Lung (tissue), 12 donors: Measurements from ENCODE around the gene UGT1A6. TPM values are rescaled to one million over a fixed set of nuclear protein-coding genes. Genes with fewer than 3 reads are reported as not detected.

Source experiments
- ATAC-seq: fragments of 200-7000 bp; cut with Tn5 transposase; one replicate; pipeline ENCODE4 v1.9.1; 2020; ENCODE audit warnings: moderate number of reproducible peaks; ENCODE audit not compliant: insufficient read depth, low FRiP score
- DNase-seq, 3 donors: peaks; one replicate each; pipeline ENCODE4 v3.0.0-alpha.2; 2013 to 2017
- H3K27ac ChIP-seq, 2 donors: one replicate each; pipeline ENCODE4 v1.5.1; 2013; ENCODE audit warnings: mild to moderate bottlenecking in 2 of 2, moderate library complexity in 2 of 2, control low read depth in 1 of 2, inconsistent platforms in 1 of 2, low read depth in 1 of 2, low read length in 1 of 2
- H3K27me3 ChIP-seq, 3 donors: one replicate each; pipeline ENCODE4 v1.5.1; 2013; ENCODE audit warnings: low read length in 2 of 3; ENCODE audit not compliant: control insufficient read depth in 3 of 3, insufficient read depth in 3 of 3
- H3K36me3 ChIP-seq, 4 donors: one replicate each; pipeline ENCODE4 v1.5.1; 2013; ENCODE audit warnings: low read length in 4 of 4, mild to moderate bottlenecking in 1 of 4, moderate library complexity in 1 of 4; ENCODE audit not compliant: control insufficient read depth in 4 of 4, insufficient read depth in 4 of 4
- H3K4me1 ChIP-seq, 5 donors: one replicate each; pipeline ENCODE4 v1.5.1; 2013; ENCODE audit warnings: low read length in 5 of 5, mild to moderate bottlenecking in 2 of 5, moderate library complexity in 1 of 5; ENCODE audit not compliant: control insufficient read depth in 5 of 5, insufficient read depth in 5 of 5
- H3K4me3 ChIP-seq: one replicate; pipeline ENCODE4 v1.5.1; 2013; ENCODE audit warnings: mild to moderate bottlenecking, control low read depth, moderate library complexity
- H3K9ac ChIP-seq, 2 donors: one replicate each; pipeline ENCODE4 v1.5.1; 2013; ENCODE audit warnings: low read length in 2 of 2, control low read depth in 1 of 2; ENCODE audit not compliant: insufficient read depth in 1 of 2
- H3K9me3 ChIP-seq, 4 donors: one replicate each; pipeline ENCODE4 v1.5.1; 2013; ENCODE audit warnings: low read length in 3 of 4, mild to moderate bottlenecking in 1 of 4, moderate library complexity in 1 of 4; ENCODE audit not compliant: control insufficient read depth in 4 of 4, insufficient read depth in 3 of 4
- CTCF ChIP-seq: IDR thresholded peaks from 2 replicates; pipeline ENCODE4 v1.5.1; 2012; ENCODE audit warnings: mild to moderate bottlenecking; ENCODE audit errors: control extremely low read depth, extremely low read depth
- WGBS, 2 donors: extraction: QIAGEN DNeasy Blood & Tissue Kit; methylation state at CpG; one replicate each; pipeline ENCODE4 v1.1.7; 2013; 5-methylcytosine and 5-hydroxymethylcytosine counted together
- polyA plus RNA-seq, 2 donors: library from polyadenylated mRNA; stranded (reverse); fragments of 200-250 nt; gene quantifications; one replicate each; pipeline ENCODE4 v1.2.1, GENCODE V29; 2013
- total RNA-seq, 2 donors: library from RNA; depleted of rRNA in 1 of 2; stranded (reverse); fragments of >200 nt in 1 of 2; gene quantifications; one replicate each; pipeline ENCODE4 v1.2.1, GENCODE V29; 2014 to 2021
- donor health status: control.
- donor health status: control.
- donor health status: Bipolar disorder and iron deficiency.
- donor health status: healthy.
- donor health status: DM: yes; HTN: yes; CAD: no.

The UGT1A6 gene
- total and polyA plus RNA-seq, 4 donors = 0.63 to 2.3 (median 1.5) TPM

GRCh38 chr2:233789554-233789953 lies 96.9 kb downstream of the UGT1A6 start:
- no peak overlapping the region for H3K4me3 ChIP-seq
- no peak overlapping the region for H3K9ac ChIP-seq
- no peak for TF ChIP-seq CTCF
- no peaks in the 10 kb centered on the region for H3K4me1 ChIP-seq
- H3K36me3 ChIP-seq = no peaks in the 10 kb centered on the region
- 90 to 95% methylated on average over 7 of the region's 7 CpGs for WGBS, 2 donors
- no peak for DNase-seq
- no peaks in the 10 kb centered on the region for H3K9me3 ChIP-seq
- no peaks in the 10 kb centered on the region for H3K27me3 ChIP-seq
- no peak for ATAC-seq
- no peak overlapping the region for H3K27ac ChIP-seq

GRCh38 chr2:233791151-233791882 lies 98.6 kb downstream of the UGT1A6 start:
- DNase-seq = no peak
- no peaks in the 10 kb centered on the region for H3K36me3 ChIP-seq

GRCh38 chr2:233791883-233792329 lies 99.2 kb downstream of the UGT1A6 start:
- ATAC-seq (no peak), DNase-seq (no peak)
- Histone ChIP-seq H3K27ac (no peak overlapping the region), H3K9me3 (no peaks in the 10 kb centered on the region), H3K4me3 (no peak overlapping the region), H3K27me3 (no peaks in the 10 kb centered on the region), H3K36me3 (no peaks in the 10 kb centered on the region), H3K4me1 (no peaks in the 10 kb centered on the region), H3K9ac (no peak overlapping the region)
- no peak for TF ChIP-seq CTCF
- WGBS, 2 donors = 84 to 88% methylated on average over 9 of the region's 9 CpGs

More at GRCh38 chr2:233791151-233791882, 98.6 kb downstream of the UGT1A6 start:
- ATAC-seq = no peak
- 85 to 89% methylated on average over 18 of the region's 18 CpGs for WGBS, 2 donors
- no peaks in the 10 kb centered on the region for H3K27me3 ChIP-seq
- H3K27ac ChIP-seq = no peak overlapping the region
- TF ChIP-seq CTCF = no peak
- no peaks in the 10 kb centered on the region for H3K4me1 ChIP-seq
- no peaks in the 10 kb centered on the region for H3K9me3 ChIP-seq
- no peak overlapping the region for H3K4me3 ChIP-seq
- H3K9ac ChIP-seq = no peak overlapping the region
